Activated CD4-positive, alpha-beta T cell treated with anti-CD3 and anti-CD28 coated beads, Interleukin-10, Interleukin-2, amounts not matched to agents 100 ng/mL and 50 ng/mL, durations not matched to agents 16 hours and 8 hours (primary cell): Measurements from ENCODE around the gene TLE5.
"Not testable (repeated sequence)": the region's sequence is repeated elsewhere in the genome, so short reads cannot be mapped to it uniquely, and the experiment has no call there.

ENCODE experiments used
- DNase-seq: peaks from one replicate; pipeline ENCODE4 v3.0.0-alpha.2; 2020

TLE5 gene

GRCh38 chr19:3020321-3020960 lies 41.9 kb downstream of the TLE5 start:
- no peak for DNase-seq

DNA sequence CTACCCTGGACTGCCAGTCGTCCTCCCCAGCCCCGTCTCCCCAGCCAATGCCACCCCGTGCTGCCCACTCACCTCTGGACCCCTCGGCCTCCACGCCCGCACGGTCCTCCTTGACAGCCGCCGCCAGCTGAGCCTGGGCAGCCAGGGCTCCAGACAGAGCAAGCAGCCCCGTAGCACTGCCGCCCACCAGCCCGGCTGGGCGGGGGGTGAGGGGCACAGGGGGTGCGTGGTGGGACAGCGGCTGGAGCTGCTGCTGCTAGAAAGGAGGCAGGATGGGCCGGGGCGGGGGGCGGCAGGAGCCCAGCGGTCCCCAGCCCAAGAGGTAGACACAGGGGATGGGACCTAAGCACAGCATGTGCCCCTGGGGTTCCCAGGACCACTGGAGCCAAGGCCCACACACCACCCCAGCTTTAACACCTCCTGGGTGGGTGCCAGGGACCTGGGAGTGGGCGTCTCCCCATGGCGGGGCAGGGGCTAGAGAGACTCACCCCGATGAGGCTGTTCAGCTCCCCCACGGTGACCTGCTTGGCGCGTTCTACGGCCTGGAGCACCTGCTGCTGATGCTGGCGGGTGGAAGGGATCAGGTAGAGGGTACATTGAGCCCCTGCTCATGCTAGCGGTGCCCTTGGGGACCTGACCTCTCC lies 43.0 kb downstream of the TLE5 start:
- DNase-seq = no peak

DNA sequence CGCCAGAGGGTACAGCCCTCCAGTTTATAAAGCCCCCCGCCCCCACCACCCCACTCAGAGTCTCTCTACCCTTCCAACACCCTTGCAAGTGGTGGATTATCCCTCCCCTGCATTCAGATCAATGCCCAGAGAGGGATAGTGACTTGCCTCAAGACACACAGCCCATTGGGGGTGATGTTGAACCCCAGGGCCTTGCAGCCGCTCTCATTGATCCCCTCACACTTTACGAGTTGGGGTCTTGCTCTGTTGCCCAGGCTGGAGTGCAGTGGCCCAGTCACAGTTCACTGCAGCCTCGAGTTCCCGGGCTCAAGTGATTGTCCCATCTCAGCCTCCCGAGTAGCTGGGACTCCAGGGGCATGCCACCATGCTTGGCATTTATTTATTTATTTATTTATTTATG lies 44.4 kb downstream of the TLE5 start:
- DNase-seq = no peak

DNA sequence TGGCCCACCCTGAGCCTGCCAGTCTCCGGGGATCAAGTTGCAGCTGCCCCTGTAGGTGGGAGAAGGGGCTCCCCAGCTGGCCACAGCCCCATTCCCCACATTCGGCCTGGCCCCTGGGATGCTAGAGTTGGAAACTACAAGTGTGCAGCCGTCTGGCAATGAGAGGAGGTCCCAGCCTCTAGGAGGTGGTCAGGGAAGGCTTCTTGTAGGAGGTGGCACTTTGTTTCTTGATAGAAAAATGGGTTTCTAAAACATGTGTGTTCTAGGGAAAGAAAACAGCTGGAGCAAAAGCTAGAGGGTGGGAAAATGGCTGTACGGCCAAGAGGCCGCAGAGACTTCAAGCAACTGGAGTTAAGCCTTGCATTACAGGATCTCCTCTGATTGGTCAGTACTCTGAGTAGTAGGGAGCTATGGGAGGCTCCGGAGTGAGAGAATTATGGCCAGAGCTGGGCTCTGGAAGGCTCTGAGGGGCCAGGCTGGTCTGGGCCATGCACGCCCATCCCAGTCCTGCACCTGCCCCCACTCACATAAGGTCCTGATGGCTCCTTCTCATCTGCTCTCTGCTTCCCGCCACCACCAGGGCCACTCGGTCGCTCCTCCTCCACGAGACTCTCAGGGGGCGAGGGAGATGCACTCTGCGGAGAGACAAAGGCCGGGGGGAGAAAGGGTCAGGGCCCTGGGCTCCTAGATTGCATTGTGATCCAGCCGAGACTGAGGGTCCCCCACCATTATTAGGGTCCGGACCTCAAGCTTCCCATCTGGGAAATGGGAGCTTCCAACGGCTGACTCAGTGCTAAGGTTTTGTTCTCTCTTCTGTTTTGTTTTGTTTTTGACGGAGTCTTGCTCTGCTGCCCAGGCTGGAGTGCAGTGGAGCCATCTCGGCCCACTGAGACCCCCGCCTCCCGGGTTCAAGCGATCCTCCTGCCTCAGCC lies 46.9 kb downstream of the TLE5 start:
- no peak for DNase-seq

DNA sequence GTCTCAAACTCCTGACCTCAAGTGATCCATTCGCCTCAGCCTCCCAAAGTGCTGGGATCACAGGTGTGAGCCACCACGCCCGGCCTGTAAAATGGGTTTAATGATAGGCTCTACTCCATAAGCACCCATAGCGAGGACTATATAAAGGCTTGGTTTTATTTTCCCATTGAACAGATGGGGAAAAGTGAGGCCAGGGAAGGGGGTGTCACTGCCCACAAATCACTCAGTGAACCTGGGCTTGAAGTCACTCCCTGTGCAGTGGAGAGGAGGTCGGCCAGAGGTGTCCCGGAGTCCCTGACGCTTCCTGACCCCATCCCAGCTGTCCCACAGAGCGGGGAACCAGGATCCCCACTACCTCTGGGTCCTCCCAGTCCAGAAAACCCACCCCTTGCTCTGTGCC lies 48.2 kb downstream of the TLE5 start:
- DNase-seq = no peak

GRCh38 chr19:3013263-3013725 lies 49.0 kb downstream of the TLE5 start:
- no peak for DNase-seq

GRCh38 chr19:3012621-3013262 lies 49.6 kb downstream of the TLE5 start:
- DNase-seq = no peak

DNA sequence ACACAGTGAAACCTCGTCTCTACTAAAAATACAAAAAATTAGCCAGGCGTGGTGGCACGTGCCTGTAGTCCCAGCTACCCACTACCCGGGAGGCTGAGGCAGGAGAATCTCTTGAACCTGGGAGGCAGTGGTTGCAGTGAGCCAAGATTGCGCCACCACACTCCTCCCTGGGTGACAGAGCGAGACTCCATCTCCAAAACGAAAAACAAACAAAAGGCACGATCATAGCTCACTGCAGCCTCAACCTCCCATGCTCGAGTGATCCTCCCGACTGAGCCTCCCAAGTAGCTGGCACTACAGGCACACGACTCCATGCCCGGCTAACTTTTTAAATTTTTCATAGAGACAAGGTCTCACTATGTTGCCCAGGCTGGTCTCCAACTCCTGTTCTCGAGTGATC lies 50.2 kb downstream of the TLE5 start:
- not testable (repeated sequence) for DNase-seq

DNA sequence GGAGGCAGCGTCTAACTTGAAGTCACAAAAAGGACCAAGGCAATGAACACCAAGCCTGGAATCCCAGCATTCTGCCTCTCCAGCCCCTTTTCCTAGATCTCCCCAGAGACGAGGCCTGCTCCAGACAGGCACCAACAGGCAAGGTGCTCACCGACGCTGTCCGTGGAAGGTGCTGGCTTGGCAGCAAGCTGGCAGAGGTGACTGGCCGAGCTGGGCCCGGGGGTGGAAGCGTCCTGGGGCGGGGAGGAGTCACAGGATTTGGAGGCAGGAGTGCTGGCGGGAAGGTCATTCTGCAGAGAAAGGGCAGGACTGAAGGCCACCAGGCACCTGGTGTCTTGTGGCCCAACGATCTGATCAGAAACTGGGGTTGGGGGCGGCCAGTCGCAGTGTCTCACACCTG lies 51.4 kb downstream of the TLE5 start:
- no peak for DNase-seq

GRCh38 chr19:3008994-3009393 lies 53.3 kb downstream of the TLE5 start:
- DNase-seq = no peak

- DNase-seq = no peak
These were observed 54.3 kb downstream of the TLE5 start for GRCh38 chr19:3007975-3008374.

- peak; percentile 24 for DNase-seq
These were observed 56.1 kb downstream of the TLE5 start for GRCh38 chr19:3006075-3006767.

- no peak for DNase-seq
These were observed 57.0 kb downstream of the TLE5 start for GRCh38 chr19:3005345-3005744.

DNA sequence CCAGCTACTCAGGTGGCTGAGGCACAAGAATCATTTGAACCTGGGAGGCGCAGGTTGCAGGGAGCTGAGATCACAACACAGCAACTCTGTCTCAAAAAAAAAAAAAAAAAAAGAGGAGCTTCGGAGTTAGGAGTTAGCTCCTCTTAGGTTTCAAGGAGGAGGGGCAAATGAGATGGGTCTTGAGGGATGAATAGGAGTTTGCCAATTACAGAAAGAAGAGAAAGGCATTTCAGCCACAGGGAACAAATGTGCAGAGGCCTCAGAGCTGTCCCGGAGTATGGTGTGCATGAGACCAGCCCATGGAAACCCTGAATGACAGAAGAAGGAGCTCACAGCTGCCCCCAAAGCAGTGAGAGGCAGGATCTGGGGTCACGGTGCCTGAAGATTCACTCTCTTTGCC lies 57.8 kb downstream of the TLE5 start:
- DNase-seq = no peak

DNA sequence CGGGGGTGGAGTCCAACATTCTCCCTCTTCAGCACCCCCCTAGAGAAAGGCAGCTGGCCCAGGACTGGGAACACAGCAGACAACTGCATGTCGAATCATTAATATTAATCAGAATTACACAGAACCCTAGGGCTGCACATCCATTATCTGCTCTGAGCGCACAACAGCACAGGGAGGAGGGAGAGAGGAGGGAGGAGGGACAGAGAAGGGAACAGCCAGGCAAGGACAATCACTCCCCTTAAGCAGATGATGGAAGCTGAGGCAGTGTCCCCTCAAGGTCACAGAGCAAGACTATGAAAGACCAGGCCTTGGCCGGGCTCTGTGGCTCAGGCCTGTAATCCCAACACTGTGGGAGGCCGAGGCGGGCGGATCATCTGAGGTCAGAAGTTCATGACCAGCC lies 59.2 kb downstream of the TLE5 start:
- no peak for DNase-seq
